Measurements from ENCODE around the gene ANKRD31.

GRCh38 chr5:75225506-75225905 is 11.2 kb downstream of the ANKRD31 start:
- TF ChIP-seq, protein P1, sequence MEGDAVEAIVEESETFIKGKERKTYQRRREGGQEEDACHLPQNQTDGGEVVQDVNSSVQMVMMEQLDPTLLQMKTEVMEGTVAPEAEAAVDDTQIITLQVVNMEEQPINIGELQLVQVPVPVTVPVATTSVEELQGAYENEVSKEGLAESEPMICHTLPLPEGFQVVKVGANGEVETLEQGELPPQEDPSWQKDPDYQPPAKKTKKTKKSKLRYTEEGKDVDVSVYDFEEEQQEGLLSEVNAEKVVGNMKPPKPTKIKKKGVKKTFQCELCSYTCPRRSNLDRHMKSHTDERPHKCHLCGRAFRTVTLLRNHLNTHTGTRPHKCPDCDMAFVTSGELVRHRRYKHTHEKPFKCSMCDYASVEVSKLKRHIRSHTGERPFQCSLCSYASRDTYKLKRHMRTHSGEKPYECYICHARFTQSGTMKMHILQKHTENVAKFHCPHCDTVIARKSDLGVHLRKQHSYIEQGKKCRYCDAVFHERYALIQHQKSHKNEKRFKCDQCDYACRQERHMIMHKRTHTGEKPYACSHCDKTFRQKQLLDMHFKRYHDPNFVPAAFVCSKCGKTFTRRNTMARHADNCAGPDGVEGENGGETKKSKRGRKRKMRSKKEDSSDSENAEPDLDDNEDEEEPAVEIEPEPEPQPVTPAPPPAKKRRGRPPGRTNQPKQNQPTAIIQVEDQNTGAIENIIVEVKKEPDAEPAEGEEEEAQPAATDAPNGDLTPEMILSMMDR (IDR thresholded peaks at IDR 0.05): no peak
- TF ChIP-seq POLR2A (IDR thresholded peaks at IDR 0.05): no peak

All from vagina (tissue), 2 donors.